AG04450 (cell line): ENCODE data around the gene FKBP1B. TPM values are rescaled to one million over a fixed set of nuclear protein-coding genes. Genes with fewer than 3 reads are reported as not detected.
"Not testable (repeated sequence)": the region's sequence is repeated elsewhere in the genome, so short reads cannot be mapped to it uniquely, and the experiment has no call there.

Experiments used
- CTCF ChIA-PET: fragments of 300-600, 350-600 bp; formaldehyde crosslinking; extraction: SDS; loops from one replicate; lab custom pipeline; 2022; ENCODE audit warnings: antibody characterized with exemption, inconsistent platforms; lab: Charles Lee
- POLR2A ChIA-PET: fragments of 350-600 bp; formaldehyde crosslinking; extraction: SDS; loops from one replicate; lab custom pipeline; 2021; ENCODE audit warnings: antibody characterized with exemption, inconsistent platforms; lab: Yijun Ruan, JAX
- DNase-seq: peaks from one replicate; pipeline ENCODE4 v3.0.0-alpha.2; 2011; ENCODE audit warnings: low read depth, low spot score
- H3K27ac ChIP-seq: one replicate; pipeline ENCODE4 v1.5.1; 2012; ENCODE audit warnings: low read depth, low read length, control low read depth
- H3K27me3 ChIP-seq: one replicate; pipeline ENCODE4 v1.6.0; 2012; ENCODE audit warnings: low read length; ENCODE audit not compliant: control insufficient read depth, insufficient read depth
- H3K4me3 ChIP-seq: 2 replicates; pipeline ENCODE4 v1.5.1; 2011; ENCODE audit warnings: mild to moderate bottlenecking, low read depth, low read length, control low read depth
- H3K9me3 ChIP-seq: 2 replicates; pipeline ENCODE4 v1.5.1; 2012; ENCODE audit warnings: low read length; ENCODE audit not compliant: control insufficient read depth, insufficient read depth
- CTCF ChIP-seq: IDR thresholded peaks from 2 replicates; pipeline ENCODE4 v1.5.1; 2011; ENCODE audit warnings: low read depth, low read length, control low read depth, inconsistent platforms
- polyA plus RNA-seq: library from polyadenylated mRNA; depleted of rRNA; stranded (reverse); fragments of >200 nt; gene quantifications from 2 replicates; pipeline ENCODE4 v1.2.3, GENCODE V29; 2011

FKBP1B gene
- polyA plus RNA-seq, 1 experiment = 19.7 TPM

- H3K27me3 ChIP-seq, POLR2A ChIA-PET, H3K4me3 ChIP-seq, DNase-seq, H3K27ac ChIP-seq, CTCF ChIA-PET, H3K9me3 ChIP-seq: not testable (repeated sequence)
Observed at GRCh38 chr2:24100732-24101131, 51.2 kb downstream of the FKBP1B start.

- TF ChIP-seq CTCF = no peak
- POLR2A ChIA-PET = no interaction called here
Observed at GRCh38 chr2:24101992-24102391, 52.5 kb downstream of the FKBP1B start.

GRCh38 chr2:24102677-24103076, 53.1 kb downstream of the FKBP1B start:
- Histone ChIP-seq H3K27ac (no peak overlapping the region), H3K4me3 (no peak overlapping the region), H3K9me3 (no peaks in the 10 kb centered on the region; the same call in 1 of the 2 replicates), H3K27me3 (no peaks in the 10 kb centered on the region)
- DNase-seq = no peak
- CTCF ChIA-PET = no interaction called here
- POLR2A ChIA-PET = no interaction called here
- no peak for TF ChIP-seq CTCF

More at GRCh38 chr2:24101992-24102391, 52.5 kb downstream of the FKBP1B start:
- H3K27me3 ChIP-seq = no peaks in the 10 kb centered on the region
- no peak for DNase-seq
- no peaks in the 10 kb centered on the region; the same call in 1 of the 2 replicates for H3K9me3 ChIP-seq
- CTCF ChIA-PET = no interaction called here
- no peak overlapping the region for H3K27ac ChIP-seq
- no peak overlapping the region for H3K4me3 ChIP-seq

- Histone ChIP-seq H3K27me3 (no peaks in the 10 kb centered on the region), H3K27ac (no peak overlapping the region), H3K4me3 (no peak overlapping the region), H3K9me3 (no peaks in the 10 kb centered on the region; the same call in 1 of the 2 replicates)
- TF ChIP-seq CTCF = no peak
- no peak for DNase-seq
- CTCF ChIA-PET = no interaction called here
- POLR2A ChIA-PET = no interaction called here
Observed at GRCh38 chr2:24104110-24104650, 54.6 kb downstream of the FKBP1B start.

GRCh38 chr2:24104906-24105305, 55.4 kb downstream of the FKBP1B start:
- CTCF ChIA-PET = interaction anchor here (2.0 kb wide), 1 partner anchor 21 kb away, joined by 10 read pairs; the partner anchor contains the start of gene TP53I3
- POLR2A ChIA-PET = no interaction called here
- no peak for DNase-seq

More at GRCh38 chr2:24104906-24105305, 55.4 kb downstream of the FKBP1B start:
- no peak for TF ChIP-seq CTCF
- Histone ChIP-seq H3K27ac (no peak overlapping the region), H3K27me3 (no peaks in the 10 kb centered on the region), H3K9me3 (no peaks in the 10 kb centered on the region; the same call in 1 of the 2 replicates), H3K4me3 (no peak overlapping the region)
